H9 (cell line): Measurements from ENCODE around the gene ERC2. TPM values are rescaled to one million over a fixed set of nuclear protein-coding genes. Genes with fewer than 3 reads are reported as not detected.

Experiments
- DNase-seq: peaks from one replicate; pipeline ENCODE4 v3.0.0-alpha.2; 2017
- H2AFZ ChIP-seq: one replicate; pipeline ENCODE4 v1.6.1; 2013; ENCODE audit warnings: mild to moderate bottlenecking, low read length, control low read depth, moderate library complexity
- H2AK5ac ChIP-seq: 2 replicates; pipeline ENCODE4 v1.6.1; 2013; ENCODE audit warnings: low read length, control low read depth, mixed read lengths; ENCODE audit not compliant: insufficient read length
- H2BK120ac ChIP-seq: one replicate; pipeline ENCODE4 v1.6.1; 2013; ENCODE audit warnings: low read depth, mild to moderate bottlenecking, low read length, control low read depth, inconsistent platforms; ENCODE audit not compliant: poor library complexity, severe bottlenecking
- H2BK12ac ChIP-seq: 2 replicates; pipeline ENCODE4 v1.6.1; 2013; ENCODE audit warnings: low read length, control low read depth, mixed read lengths, low read depth; ENCODE audit not compliant: insufficient read length
- H2BK15ac ChIP-seq: 2 replicates; pipeline ENCODE4 v1.6.1; 2013; ENCODE audit warnings: low read depth, low read length, control low read depth
- H2BK20ac ChIP-seq: one replicate; pipeline ENCODE4 v1.6.1; 2013; ENCODE audit warnings: low read depth, mild to moderate bottlenecking, low read length, control low read depth, inconsistent platforms; ENCODE audit not compliant: poor library complexity, severe bottlenecking
- H2BK5ac ChIP-seq: 2 replicates; pipeline ENCODE4 v1.6.1; 2013; ENCODE audit warnings: low read length, control low read depth, mixed read lengths; ENCODE audit not compliant: insufficient read length
- H3K14ac ChIP-seq: 2 replicates; pipeline ENCODE4 v1.6.1; 2013; ENCODE audit warnings: low read length, control low read depth; ENCODE audit not compliant: insufficient read depth
- H3K18ac ChIP-seq: 2 replicates; pipeline ENCODE4 v1.6.1; 2013; ENCODE audit warnings: low read depth, mild to moderate bottlenecking, mixed read lengths, low read length, control low read depth; ENCODE audit not compliant: insufficient read length
- H3K23ac ChIP-seq: 2 replicates; pipeline ENCODE4 v1.6.1; 2013; ENCODE audit warnings: low read length, control low read depth, mixed read lengths, low read depth; ENCODE audit not compliant: insufficient read length
- H3K23me2 ChIP-seq: 2 replicates; pipeline ENCODE4 v1.6.1; 2013; ENCODE audit warnings: low read depth, mild to moderate bottlenecking, mixed read lengths, low read length, control low read depth; ENCODE audit not compliant: insufficient read length, poor library complexity, severe bottlenecking
- H3K27ac ChIP-seq: 2 replicates; pipeline ENCODE4 v1.5.1; 2013; ENCODE audit warnings: low read length, control low read depth, mixed read lengths, low read depth; ENCODE audit not compliant: insufficient read length
- H3K27me3 ChIP-seq: 2 replicates; pipeline ENCODE4 v1.6.1; 2013; ENCODE audit warnings: low read length, control low read depth, inconsistent platforms; ENCODE audit not compliant: insufficient read depth
- H3K4ac ChIP-seq: 2 replicates; pipeline ENCODE4 v1.6.1; 2013; ENCODE audit warnings: low read depth, mild to moderate bottlenecking, control low read depth, inconsistent platforms, low read length, moderate library complexity
- H3K4me1 ChIP-seq: 2 replicates; pipeline ENCODE4 v1.6.1; 2013; ENCODE audit warnings: low read length, control low read depth, inconsistent platforms; ENCODE audit not compliant: insufficient read depth
- H3K4me2 ChIP-seq: 2 replicates; pipeline ENCODE4 v1.6.1; 2013; ENCODE audit warnings: low read length, control low read depth, mixed read lengths; ENCODE audit not compliant: insufficient read length, insufficient read depth
- H3K56ac ChIP-seq: 2 replicates; pipeline ENCODE4 v1.6.1; 2013; ENCODE audit warnings: low read depth, mild to moderate bottlenecking, mixed read lengths, low read length, control low read depth; ENCODE audit not compliant: insufficient read length
- H3K79me1 ChIP-seq: 2 replicates; pipeline ENCODE4 v1.6.1; 2013; ENCODE audit warnings: low read depth, mild to moderate bottlenecking, moderate library complexity, low read length, control low read depth, inconsistent platforms; ENCODE audit not compliant: insufficient read depth, poor library complexity, severe bottlenecking
- H3K79me2 ChIP-seq: 2 replicates; pipeline ENCODE4 v1.6.1; 2013; ENCODE audit warnings: low read length, control low read depth, inconsistent platforms; ENCODE audit not compliant: insufficient read depth
- H3K9ac ChIP-seq: 2 replicates; pipeline ENCODE4 v1.6.1; 2013; ENCODE audit warnings: low read length, control low read depth, mixed read lengths; ENCODE audit not compliant: insufficient read length; ENCODE audit errors: extremely low read depth
- H3K9me3 ChIP-seq: one replicate; pipeline ENCODE4 v1.6.1; 2013; ENCODE audit warnings: low read depth, low read length, inconsistent platforms; ENCODE audit not compliant: control insufficient read depth
- H3T11ph ChIP-seq: one replicate; pipeline ENCODE4 v1.6.1; 2013; ENCODE audit warnings: mild to moderate bottlenecking, low read length, control low read depth, inconsistent platforms
- H4K20me1 ChIP-seq: one replicate; pipeline ENCODE4 v1.6.1; 2013; ENCODE audit not compliant: control insufficient read depth, insufficient read length, insufficient read depth
- H4K5ac ChIP-seq: 2 replicates; pipeline ENCODE4 v1.6.1; 2013; ENCODE audit warnings: low read depth, mild to moderate bottlenecking, mixed read lengths, low read length, control low read depth; ENCODE audit not compliant: insufficient read length
- H4K8ac ChIP-seq: replicated peaks from 2 replicates; pipeline ENCODE4 v1.6.1; 2013; ENCODE audit warnings: low read length, control low read depth, mixed read lengths, low read depth; ENCODE audit not compliant: insufficient read length
- H4K91ac ChIP-seq: 2 replicates; pipeline ENCODE4 v1.6.1; 2013; ENCODE audit warnings: low read depth, mild to moderate bottlenecking, moderate library complexity, mixed read lengths, low read length, control low read depth; ENCODE audit not compliant: insufficient read length
- H3K27ac Mint-ChIP-seq, 3 experiments: 2 replicates in 2 of 3; 3 replicates in 1 of 3; pipeline ENCODE4 v1.8.0; 2020 to 2021; ENCODE audit warnings: mixed read lengths in 3 of 3, mild to moderate bottlenecking in 1 of 3, moderate library complexity in 1 of 3
- H3K27me3 Mint-ChIP-seq: 2 replicates; pipeline ENCODE4 v1.8.0; 2021; ENCODE audit warnings: low read depth, mild to moderate bottlenecking, moderate library complexity, mixed read lengths
- H3K36me3 Mint-ChIP-seq, 3 experiments: 2 replicates in 2 of 3; 3 replicates in 1 of 3; pipeline ENCODE4 v1.8.0; 2020 to 2021; ENCODE audit warnings: low read depth in 3 of 3, mixed read lengths in 3 of 3; ENCODE audit not compliant: insufficient read depth in 1 of 3
- H3K4me1 Mint-ChIP-seq, 2 experiments: 2 replicates each; pipeline ENCODE4 v1.8.0; 2020; ENCODE audit warnings: mixed read lengths in 2 of 2
- H3K4me3 Mint-ChIP-seq, 2 experiments: 2 replicates in 1 of 2; 3 replicates in 1 of 2; pipeline ENCODE4 v1.8.0; 2020 to 2021; ENCODE audit warnings: mild to moderate bottlenecking in 2 of 2, mixed read lengths in 2 of 2, moderate library complexity in 1 of 2
- H3K9me3 Mint-ChIP-seq, 2 experiments: 2 replicates in 1 of 2; 3 replicates in 1 of 2; pipeline ENCODE4 v1.8.0; 2020; ENCODE audit warnings: mild to moderate bottlenecking in 2 of 2, mixed read lengths in 2 of 2, moderate library complexity in 1 of 2
- CTCF ChIP-seq: fragments of 200-600 bp; sonication (generic); conservative IDR thresholded peaks from 3 replicates; pipeline ENCODE4 v1.8.0; 2021; ENCODE audit warnings: antibody characterized with exemption, mild to moderate bottlenecking
- WGBS: extraction: QIAGEN DNeasy Blood & Tissue Kit; methylation state at CpG from one replicate; pipeline ENCODE4 v1.1.7; 2013; ENCODE audit warnings: missing lambda C conversion rate, low lambda C conversion rate, mixed read lengths; ENCODE audit not compliant: insufficient read length; ENCODE audit errors: extremely low coverage; 5-methylcytosine and 5-hydroxymethylcytosine counted together
- total RNA-seq: library from RNA; stranded (reverse); gene quantifications from 2 replicates; pipeline ENCODE4 v1.2.1, GENCODE V29; 2021

Gene ERC2
- total RNA-seq, 1 experiment from 2014 or later: 15.4 TPM

GRCh38 chr3:55527361-55527760 is 940.9 kb downstream of the ERC2 start:
- no peak overlapping the region for H3K27ac Mint-ChIP-seq
- WGBS: no CpG with 5 or more reads among the region's 4 CpGs
- H3K27me3 Mint-ChIP-seq: no peaks in the 10 kb centered on the region; the same call in 1 of the 2 replicates

More at GRCh38 chr3:55527361-55527760, 940.9 kb downstream of the ERC2 start:
- no peak overlapping the region for H2BK15ac ChIP-seq
- no peak overlapping the region for H3T11ph ChIP-seq
- no peak overlapping the region for H2AK5ac ChIP-seq
- no peak for DNase-seq
- H2AFZ ChIP-seq: no peak overlapping the region
- Mint-ChIP-seq H3K36me3 (no peaks in the 10 kb centered on the region; a peak in 1 of 7 replicates), H3K4me3 (no peak overlapping the region), H3K4me1 (peaks cover 31 to 35% of the 10 kb centered on the region in 2 experiments), H3K9me3 (no peaks in the 10 kb centered on the region)
- no peaks in the 10 kb centered on the region for H3K9me3 ChIP-seq
- H4K20me1 ChIP-seq: no peaks in the 10 kb centered on the region
- no peak overlapping the region for H2BK12ac ChIP-seq
- H2BK5ac ChIP-seq: no peak overlapping the region
- no peak overlapping the region for H3K4ac ChIP-seq
- no peak overlapping the region for H4K8ac ChIP-seq
- TF ChIP-seq CTCF: no peak
- H3K4me1 ChIP-seq: peaks cover 9% of the 10 kb centered on the region
- H4K91ac ChIP-seq: no peak overlapping the region
- H3K9ac ChIP-seq: no peak overlapping the region
- H3K27ac ChIP-seq: no peak overlapping the region
- H3K79me2 ChIP-seq: no peaks in the 10 kb centered on the region
- no peak overlapping the region for H3K18ac ChIP-seq
- H4K5ac ChIP-seq: no peak overlapping the region
- H3K56ac ChIP-seq: no peak overlapping the region
- no peak overlapping the region for H3K14ac ChIP-seq
- no peak overlapping the region for H3K4me2 ChIP-seq
- no peaks in the 10 kb centered on the region for H3K23me2 ChIP-seq
- H3K79me1 ChIP-seq: no peaks in the 10 kb centered on the region
- no peaks in the 10 kb centered on the region for H3K27me3 ChIP-seq
- no peak overlapping the region for H3K23ac ChIP-seq
- no peak overlapping the region for H2BK20ac ChIP-seq
- no peak overlapping the region for H2BK120ac ChIP-seq
